ENCODE measurements around the gene PIK3R4. TPM values are rescaled to one million over a fixed set of nuclear protein-coding genes. Genes with fewer than 3 reads are reported as not detected.

Gene PIK3R4
- total RNA-seq, 3 donors from 2014 or later: 36.8 to 55.2 (median 38.7) TPM

DNA sequence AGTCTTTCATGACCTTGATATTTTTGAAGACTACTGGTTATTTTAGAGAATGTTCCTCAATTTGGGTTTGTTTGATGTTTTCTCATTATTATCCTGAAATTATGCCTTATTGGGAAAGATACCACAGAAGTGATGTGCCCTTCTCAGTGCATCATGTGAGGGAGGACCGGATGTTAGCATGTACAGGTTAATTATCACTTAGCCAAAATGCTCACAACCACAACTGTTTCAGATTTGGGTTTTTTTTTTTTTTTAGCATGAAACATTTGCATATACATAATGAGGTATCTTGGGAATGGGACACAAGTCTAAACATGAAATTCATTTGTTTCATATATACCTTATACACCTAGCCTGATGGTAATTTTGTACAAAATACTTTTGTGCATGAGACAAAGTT is 59.8 kb downstream of the PIK3R4 start:
- Histone ChIP-seq H3K36me3 (peaks cover 10% of the 10 kb centered on the region), H3K4me1 (no peaks in the 10 kb centered on the region), H3K9me3 (no peaks in the 10 kb centered on the region), H3K4me3 (no peak overlapping the region), H3K27ac (no peak overlapping the region), H3K27me3 (no peaks in the 10 kb centered on the region)
- intact Hi-C loops (cut with DNase I; ENCODE audit: low total_unique reads): no loop called here
- TF ChIP-seq POLR2A (IDR thresholded peaks at IDR 0.05): no peak
- TF ChIP-seq, protein P1, sequence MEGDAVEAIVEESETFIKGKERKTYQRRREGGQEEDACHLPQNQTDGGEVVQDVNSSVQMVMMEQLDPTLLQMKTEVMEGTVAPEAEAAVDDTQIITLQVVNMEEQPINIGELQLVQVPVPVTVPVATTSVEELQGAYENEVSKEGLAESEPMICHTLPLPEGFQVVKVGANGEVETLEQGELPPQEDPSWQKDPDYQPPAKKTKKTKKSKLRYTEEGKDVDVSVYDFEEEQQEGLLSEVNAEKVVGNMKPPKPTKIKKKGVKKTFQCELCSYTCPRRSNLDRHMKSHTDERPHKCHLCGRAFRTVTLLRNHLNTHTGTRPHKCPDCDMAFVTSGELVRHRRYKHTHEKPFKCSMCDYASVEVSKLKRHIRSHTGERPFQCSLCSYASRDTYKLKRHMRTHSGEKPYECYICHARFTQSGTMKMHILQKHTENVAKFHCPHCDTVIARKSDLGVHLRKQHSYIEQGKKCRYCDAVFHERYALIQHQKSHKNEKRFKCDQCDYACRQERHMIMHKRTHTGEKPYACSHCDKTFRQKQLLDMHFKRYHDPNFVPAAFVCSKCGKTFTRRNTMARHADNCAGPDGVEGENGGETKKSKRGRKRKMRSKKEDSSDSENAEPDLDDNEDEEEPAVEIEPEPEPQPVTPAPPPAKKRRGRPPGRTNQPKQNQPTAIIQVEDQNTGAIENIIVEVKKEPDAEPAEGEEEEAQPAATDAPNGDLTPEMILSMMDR (IDR thresholded peaks at IDR 0.05): no peak
- no peak for TF ChIP-seq POLR2AphosphoS5 (IDR thresholded peaks at IDR 0.05)
- no peak for DNase-seq (ENCODE audit: low spot score in 2 of 2)

DNA sequence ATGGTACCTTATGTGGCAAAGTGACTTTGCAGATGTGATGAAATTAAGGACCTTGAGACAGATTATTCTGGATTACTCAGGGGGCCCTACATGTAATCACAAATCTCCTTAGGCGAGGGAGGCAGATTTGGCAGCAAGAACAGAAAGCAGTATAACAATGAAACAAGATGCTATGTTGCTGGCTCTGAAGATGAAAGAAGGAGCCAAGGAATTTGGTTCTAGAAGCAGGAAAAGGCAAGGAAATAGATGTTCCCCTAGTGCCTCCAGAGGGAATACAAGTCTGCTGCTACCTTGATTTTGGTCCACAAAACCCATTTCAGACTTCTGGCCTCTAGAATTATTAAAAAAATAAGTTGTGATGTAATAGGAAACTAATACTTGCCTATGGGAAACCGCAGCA is 64.5 kb downstream of the PIK3R4 start:
- H3K4me3 ChIP-seq: no peak overlapping the region
- no peaks in the 10 kb centered on the region for H3K27me3 ChIP-seq
- no peaks in the 10 kb centered on the region for H3K9me3 ChIP-seq
- intact Hi-C loops (cut with DNase I; ENCODE audit: low total_unique reads): no loop called here
- DNase-seq (ENCODE audit: low spot score in 2 of 2): no peak
- no peak overlapping the region for H3K27ac ChIP-seq
- TF ChIP-seq POLR2AphosphoS5 (IDR thresholded peaks at IDR 0.05): no peak
- no peak for TF ChIP-seq POLR2A (IDR thresholded peaks at IDR 0.05)
- TF ChIP-seq, protein P1 (IDR thresholded peaks at IDR 0.05): no peak
- no peaks in the 10 kb centered on the region for H3K4me1 ChIP-seq
- peaks cover 10% of the 10 kb centered on the region for H3K36me3 ChIP-seq

DNA sequence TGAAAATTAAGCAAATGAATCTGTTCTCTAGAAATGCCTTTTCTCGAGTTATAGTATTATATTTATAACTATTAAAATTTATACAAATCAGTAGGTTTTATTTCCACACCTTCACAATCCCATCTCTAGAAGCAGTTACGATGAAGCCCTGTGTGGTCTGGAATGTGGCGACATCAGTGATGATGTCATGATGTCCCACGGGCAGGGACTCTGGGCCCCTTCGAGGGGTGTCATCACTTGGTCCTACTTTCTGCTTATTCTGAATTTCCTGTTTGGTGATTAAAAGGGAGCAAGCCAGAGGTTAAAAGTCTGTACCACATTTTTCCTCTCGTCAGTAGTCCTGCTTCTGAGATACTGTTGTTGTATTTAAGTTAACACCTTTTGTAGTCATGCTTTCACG is 67.4 kb downstream of the PIK3R4 start:
- TF ChIP-seq POLR2A (IDR thresholded peaks at IDR 0.05) (no peak), POLR2AphosphoS5 (IDR thresholded peaks at IDR 0.05) (no peak)
- TF ChIP-seq, protein P1 (IDR thresholded peaks at IDR 0.05): no peak
- DNase-seq (ENCODE audit: low spot score in 2 of 2): no peak
- no peaks in the 10 kb centered on the region for H3K9me3 ChIP-seq
- H3K4me3 ChIP-seq: no peak overlapping the region
- H3K27me3 ChIP-seq: no peaks in the 10 kb centered on the region
- no peak overlapping the region for H3K27ac ChIP-seq
- intact Hi-C loops (cut with DNase I; ENCODE audit: low total_unique reads): no loop called here
- H3K36me3 ChIP-seq: peaks cover 13% of the 10 kb centered on the region
- H3K4me1 ChIP-seq: no peaks in the 10 kb centered on the region

DNA sequence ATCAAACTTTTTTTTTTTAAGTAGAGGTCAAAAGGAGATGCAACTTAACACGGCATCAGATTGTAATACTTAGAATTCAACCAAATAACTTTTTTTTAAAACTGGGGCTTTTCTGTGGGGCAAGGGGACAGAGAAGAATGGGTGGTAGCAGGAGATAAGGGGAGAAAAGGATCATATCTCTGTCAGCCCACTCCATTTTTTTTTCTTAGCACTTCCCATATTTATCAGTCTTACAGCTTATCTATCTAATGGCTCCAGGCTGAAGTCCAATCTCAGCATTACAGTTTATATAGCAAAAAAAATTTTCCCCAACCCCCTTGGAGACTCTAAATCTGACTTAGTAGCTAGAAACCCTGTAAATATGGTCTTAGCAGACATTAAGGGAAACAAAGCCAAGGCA is 69.3 kb downstream of the PIK3R4 start:
- DNase-seq (ENCODE audit: low spot score in 2 of 2): no peak
- no peaks in the 10 kb centered on the region for H3K9me3 ChIP-seq
- TF ChIP-seq, protein P1 (IDR thresholded peaks at IDR 0.05): no peak
- H3K4me3 ChIP-seq: no peak overlapping the region
- H3K36me3 ChIP-seq: peaks cover 8% of the 10 kb centered on the region
- no peak overlapping the region for H3K27ac ChIP-seq
- H3K4me1 ChIP-seq: no peaks in the 10 kb centered on the region
- no peaks in the 10 kb centered on the region for H3K27me3 ChIP-seq
- intact Hi-C loops (cut with DNase I; ENCODE audit: low total_unique reads): no loop called here

DNA sequence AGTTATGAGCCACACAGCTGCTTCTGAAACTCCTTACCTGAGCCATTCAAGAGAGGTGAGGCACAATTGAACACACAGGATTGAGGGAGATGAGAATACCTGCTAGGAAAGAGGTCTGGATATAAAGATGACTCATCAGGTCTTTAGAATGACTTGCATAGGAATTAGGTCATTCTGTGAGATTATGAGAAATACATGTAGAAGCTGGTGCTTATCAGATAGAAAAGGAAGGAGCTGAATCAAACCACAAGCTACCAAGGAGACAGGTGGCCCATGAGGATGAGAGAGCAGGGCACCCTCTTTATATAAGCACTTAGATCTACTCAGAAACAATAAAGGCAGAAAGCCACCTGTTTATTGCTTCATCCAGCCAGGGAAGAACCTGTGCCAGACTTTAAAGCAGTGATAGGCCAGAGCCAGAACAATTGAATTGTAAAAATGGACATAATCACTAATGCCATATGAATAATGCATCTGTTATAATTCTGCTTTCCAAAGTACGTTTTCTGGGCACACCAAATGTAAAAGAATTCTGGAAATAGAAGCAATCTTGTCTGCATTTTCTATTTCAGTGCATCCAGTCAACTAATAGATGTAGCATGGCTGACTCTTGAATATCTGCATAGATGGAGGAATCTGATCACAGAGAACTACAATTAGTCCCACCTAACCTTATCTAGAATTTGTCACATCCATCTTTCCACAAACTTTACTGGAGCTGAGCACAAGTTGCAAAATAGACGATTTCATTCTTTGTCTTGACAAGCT is 74.9 kb downstream of the PIK3R4 start:
- no peaks in the 10 kb centered on the region for H3K9me3 ChIP-seq
- H3K36me3 ChIP-seq: peaks cover 8% of the 10 kb centered on the region
- no peak for DNase-seq (ENCODE audit: low spot score in 2 of 2)
- no peaks in the 10 kb centered on the region for H3K27me3 ChIP-seq
- TF ChIP-seq, protein P1 (IDR thresholded peaks at IDR 0.05): no peak
- H3K4me1 ChIP-seq: no peaks in the 10 kb centered on the region
- intact Hi-C loops (cut with DNase I; ENCODE audit: low total_unique reads): no loop called here
- no peak overlapping the region for H3K27ac ChIP-seq
- no peak overlapping the region for H3K4me3 ChIP-seq

Data from breast epithelium (tissue), 4 donors.